Activated CD4-positive, alpha-beta T cell treated with anti-CD3 and anti-CD28 coated beads, Interleukin-2, amount 10 ng/mL, durations not matched to agents 24 days and 14 days (primary cell): Measurements from ENCODE around the gene OR5M8. TPM values are rescaled to one million over a fixed set of nuclear protein-coding genes. Genes with fewer than 3 reads are reported as not detected.

Experiments
- total RNA-seq: library from RNA; stranded (reverse); gene quantifications from 2 replicates; pipeline ENCODE4 v1.2.3, GENCODE V29; 2022

Gene OR5M8
- total RNA-seq, 1 donor from 2014 or later: not detected

Other genes with a start within 250 kb of the OR5M8 start
- not detected in 2 replicates for gene OR5T3, start 239.1 kb downstream of the OR5M8 start, total RNA-seq
- not detected in 2 replicates for gene OR5T1, start 217.2 kb downstream of the OR5M8 start, total RNA-seq
- gene OR8H1, start 199.1 kb downstream of the OR5M8 start, total RNA-seq: not detected in 2 replicates
- gene OR8K3, start 176.2 kb downstream of the OR5M8 start, total RNA-seq: not detected in 2 replicates
- gene OR8K1, start 145.3 kb downstream of the OR5M8 start, total RNA-seq: not detected in 2 replicates
- gene OR8J1, start 137.1 kb downstream of the OR5M8 start, total RNA-seq: not detected in 2 replicates
- gene OR8U1, start 115.7 kb downstream of the OR5M8 start, total RNA-seq: not detected in 2 replicates
- not detected in 2 replicates for gene OR5AL1, start 78.7 kb downstream of the OR5M8 start, total RNA-seq
- gene OR5M3, start 18.0 kb downstream of the OR5M8 start, total RNA-seq: not detected in 2 replicates
- gene OR5M11, start 51.9 kb upstream of the OR5M8 start, total RNA-seq: not detected in 2 replicates
- not detected in 2 replicates for gene OR5M10, start 86.4 kb upstream of the OR5M8 start, total RNA-seq
- not detected in 2 replicates for gene OR5M1, start 123.5 kb upstream of the OR5M8 start, total RNA-seq
- gene OR5AP2, start 151.1 kb upstream of the OR5M8 start, total RNA-seq: not detected in 2 replicates
- gene OR5AR1, start 172.3 kb upstream of the OR5M8 start, total RNA-seq: not detected in 2 replicates
- not detected in 2 replicates for gene OR9G1, start 207.7 kb upstream of the OR5M8 start, total RNA-seq